GM12865 (cell line): ENCODE data around the gene BCOR.

ENCODE experiments used
- DNase-seq: peaks from one replicate; pipeline ENCODE4 v3.0.0; 2010; ENCODE audit warnings: low read depth
- H3K4me3 ChIP-seq: 2 replicates; pipeline ENCODE4 v1.5.1; 2011; ENCODE audit warnings: mild to moderate bottlenecking, low read depth, low read length, control low read depth
- CTCF ChIP-seq: IDR thresholded peaks from 2 replicates; pipeline ENCODE4 v1.5.1; 2011; ENCODE audit warnings: low read length, control low read depth, low read depth, inconsistent platforms; ENCODE audit not compliant: insufficient read depth; ENCODE audit errors: missing control alignments

The BCOR gene

GRCh38 chrX:40005292-40006011 lies 92.3 kb downstream of the BCOR start:
- TF ChIP-seq CTCF = no peak
- DNase-seq = no peak
- H3K4me3 ChIP-seq = no peak overlapping the region

- no peak overlapping the region for H3K4me3 ChIP-seq
- TF ChIP-seq CTCF = no peak
- no peak for DNase-seq
Observed at GRCh38 chrX:40004921-40005291, 92.9 kb downstream of the BCOR start.

- TF ChIP-seq CTCF = no peak
- H3K4me3 ChIP-seq = no peak overlapping the region
Observed at GRCh38 chrX:40004246-40004535, 93.6 kb downstream of the BCOR start.

GRCh38 chrX:40003428-40004245 lies 94.1 kb downstream of the BCOR start:
- H3K4me3 ChIP-seq = no peak overlapping the region
- TF ChIP-seq CTCF = no peak
- DNase-seq = no peak

More at GRCh38 chrX:40004246-40004535, 93.6 kb downstream of the BCOR start:
- no peak for DNase-seq

- H3K4me3 ChIP-seq = no peak overlapping the region
- TF ChIP-seq CTCF = no peak
- no peak for DNase-seq
Observed at GRCh38 chrX:40003071-40003427, 94.7 kb downstream of the BCOR start.
